Activated gamma-delta T cell (primary cell): ENCODE measurements around the gene RAD51B.
"Not testable (repeated sequence)": the region's sequence is repeated elsewhere in the genome, so short reads cannot be mapped to it uniquely, and the experiment has no call there.

Source experiments
- DNase-seq: peaks from one replicate; lab custom pipeline; 2025; lab: John Stamatoyannopoulos, UW

The RAD51B gene

GRCh38 chr14:68749487-68750475 lies 930.2 kb downstream of the RAD51B start:
- no peak for DNase-seq

GRCh38 chr14:68752271-68753006 lies 932.9 kb downstream of the RAD51B start:
- DNase-seq, result no peak

GRCh38 chr14:68753690-68754089 lies 934.1 kb downstream of the RAD51B start:
- no peak for DNase-seq

- DNase-seq, result no peak
These were observed 935.4 kb downstream of the RAD51B start for GRCh38 chr14:68755016-68755353.

GRCh38 chr14:68756000-68756481 lies 936.5 kb downstream of the RAD51B start:
- DNase-seq, result no peak

GRCh38 chr14:68756734-68757133 lies 937.2 kb downstream of the RAD51B start:
- no peak for DNase-seq

GRCh38 chr14:68757618-68758081 lies 938.1 kb downstream of the RAD51B start:
- no peak for DNase-seq

- DNase-seq, result no peak
These were observed 938.7 kb downstream of the RAD51B start for GRCh38 chr14:68758301-68758700.

- DNase-seq, result no peak
These were observed 939.5 kb downstream of the RAD51B start for GRCh38 chr14:68759017-68759560.

GRCh38 chr14:68759937-68760336 lies 940.4 kb downstream of the RAD51B start:
- DNase-seq, result no peak

GRCh38 chr14:68760761-68761160 lies 941.2 kb downstream of the RAD51B start:
- DNase-seq, result no peak

- DNase-seq, result no peak
These were observed 941.8 kb downstream of the RAD51B start for GRCh38 chr14:68761391-68761790.

GRCh38 chr14:68762953-68763764 lies 943.6 kb downstream of the RAD51B start:
- no peak for DNase-seq

GRCh38 chr14:68763843-68764242 lies 944.3 kb downstream of the RAD51B start:
- not testable (repeated sequence) for DNase-seq

- no peak for DNase-seq
These were observed 947.0 kb downstream of the RAD51B start for GRCh38 chr14:68766299-68767247.

GRCh38 chr14:68767248-68767645 lies 947.7 kb downstream of the RAD51B start:
- DNase-seq, result no peak

- no peak for DNase-seq
These were observed 948.7 kb downstream of the RAD51B start for GRCh38 chr14:68768316-68768715.

- no peak for DNase-seq
These were observed 950.5 kb downstream of the RAD51B start for GRCh38 chr14:68770051-68770450.

GRCh38 chr14:68770553-68771286 lies 951.1 kb downstream of the RAD51B start:
- no peak for DNase-seq

- DNase-seq, result no peak
These were observed 952.1 kb downstream of the RAD51B start for GRCh38 chr14:68771631-68772030.
